Coronary artery (tissue), 2 donors: ENCODE data around the gene CEP152.

ENCODE experiments used
- DNase-seq: peaks from one replicate; pipeline ENCODE4 v3.0.0-alpha.2; 2017; ENCODE audit warnings: low spot score
- H3K27ac ChIP-seq, 2 donors: fragments of 200-600 bp; sonication (generic); one replicate each; pipeline ENCODE4 v1.5.1; 2016 to 2019
- H3K4me3 ChIP-seq: fragments of 200-600 bp; sonication (generic); 2 replicates; pipeline ENCODE4 v1.5.1; 2016; ENCODE audit warnings: mild to moderate bottlenecking, moderate library complexity
- TF ChIP-seq, protein P1 (sequence below): fragments of 200-600 bp; sonication (generic); IDR thresholded peaks from one replicate; pipeline ENCODE4 v1.5.1; 2019; ENCODE audit warnings: antibody characterized with exemption

Gene CEP152

GRCh38 chr15:48850648-48851047 lies 39.8 kb upstream of the CEP152 start:
- H3K27ac ChIP-seq = no peak overlapping the region
- DNase-seq = no peak
- no peak overlapping the region for H3K4me3 ChIP-seq
- TF ChIP-seq, protein P1, sequence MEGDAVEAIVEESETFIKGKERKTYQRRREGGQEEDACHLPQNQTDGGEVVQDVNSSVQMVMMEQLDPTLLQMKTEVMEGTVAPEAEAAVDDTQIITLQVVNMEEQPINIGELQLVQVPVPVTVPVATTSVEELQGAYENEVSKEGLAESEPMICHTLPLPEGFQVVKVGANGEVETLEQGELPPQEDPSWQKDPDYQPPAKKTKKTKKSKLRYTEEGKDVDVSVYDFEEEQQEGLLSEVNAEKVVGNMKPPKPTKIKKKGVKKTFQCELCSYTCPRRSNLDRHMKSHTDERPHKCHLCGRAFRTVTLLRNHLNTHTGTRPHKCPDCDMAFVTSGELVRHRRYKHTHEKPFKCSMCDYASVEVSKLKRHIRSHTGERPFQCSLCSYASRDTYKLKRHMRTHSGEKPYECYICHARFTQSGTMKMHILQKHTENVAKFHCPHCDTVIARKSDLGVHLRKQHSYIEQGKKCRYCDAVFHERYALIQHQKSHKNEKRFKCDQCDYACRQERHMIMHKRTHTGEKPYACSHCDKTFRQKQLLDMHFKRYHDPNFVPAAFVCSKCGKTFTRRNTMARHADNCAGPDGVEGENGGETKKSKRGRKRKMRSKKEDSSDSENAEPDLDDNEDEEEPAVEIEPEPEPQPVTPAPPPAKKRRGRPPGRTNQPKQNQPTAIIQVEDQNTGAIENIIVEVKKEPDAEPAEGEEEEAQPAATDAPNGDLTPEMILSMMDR = no peak

- TF ChIP-seq, protein P1 = no peak
- H3K27ac ChIP-seq = no peak overlapping the region
- no peak for DNase-seq
- H3K4me3 ChIP-seq = no peak overlapping the region
Observed at GRCh38 chr15:48845123-48845522, 34.3 kb upstream of the CEP152 start.

GRCh38 chr15:48842501-48842900 lies 31.6 kb upstream of the CEP152 start:
- TF ChIP-seq, protein P1 = no peak
- Histone ChIP-seq H3K4me3 (no peak overlapping the region), H3K27ac (no peak overlapping the region)
- no peak for DNase-seq

DNA sequence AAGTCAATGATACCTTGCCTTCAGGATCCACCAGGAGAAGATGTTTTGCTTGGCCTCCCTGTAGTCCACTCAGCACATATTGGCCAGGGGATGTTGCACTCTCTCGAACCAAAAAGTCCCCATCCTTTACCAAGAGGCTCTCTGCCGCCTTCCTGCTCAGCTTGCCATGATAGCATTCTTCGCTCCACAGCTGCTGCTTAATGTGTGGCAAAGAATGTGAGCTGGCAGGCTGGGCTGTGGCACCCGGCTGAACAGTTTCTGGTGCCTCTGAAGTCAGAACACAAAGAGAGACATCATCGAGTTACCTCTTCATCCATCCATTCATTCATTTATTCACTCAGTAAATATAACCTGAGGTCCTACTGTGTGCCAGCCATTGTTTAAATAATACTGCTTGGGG lies 23.9 kb upstream of the CEP152 start:
- TF ChIP-seq, protein P1 = no peak
- H3K27ac ChIP-seq = no peak overlapping the region
- no peak overlapping the region for H3K4me3 ChIP-seq
- no peak for DNase-seq

DNA sequence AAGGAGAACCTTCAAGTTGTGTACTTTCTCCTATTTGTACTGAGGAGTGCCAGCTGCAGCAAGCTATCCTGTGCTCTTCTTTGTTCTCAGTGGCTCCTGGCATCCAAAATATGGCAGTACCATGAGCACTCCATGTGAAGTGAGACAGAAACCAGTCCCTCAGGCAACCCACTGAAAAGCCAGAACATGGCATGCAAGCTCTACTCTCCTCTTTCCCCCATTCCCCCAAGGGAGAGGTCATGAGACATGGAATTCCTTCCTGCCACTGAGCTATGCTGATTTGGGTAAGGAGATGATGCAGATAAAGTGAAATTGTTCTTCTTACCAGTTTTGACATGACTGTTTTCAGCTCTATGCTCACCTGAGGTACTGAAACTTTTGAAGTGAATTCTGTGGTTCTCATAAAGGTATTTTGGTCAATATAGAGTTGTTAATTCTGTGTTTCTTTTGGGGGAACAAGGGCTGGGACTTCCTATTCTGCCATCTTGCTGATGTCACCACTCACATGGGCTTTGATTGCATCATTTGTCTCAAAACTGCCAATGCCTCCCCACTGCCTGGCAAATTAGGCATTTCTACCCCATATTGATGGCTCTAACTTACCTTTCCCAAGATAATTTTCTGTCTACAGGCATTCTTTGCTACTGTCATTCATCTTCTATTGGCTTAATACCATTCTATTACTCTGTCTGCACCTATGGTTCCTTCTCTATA lies 22.8 kb upstream of the CEP152 start:
- TF ChIP-seq, protein P1 = no peak
- Histone ChIP-seq H3K27ac (no peak overlapping the region), H3K4me3 (no peak overlapping the region)
- DNase-seq = no peak

- TF ChIP-seq, protein P1 = no peak
- no peak overlapping the region for H3K27ac ChIP-seq
Observed at GRCh38 chr15:48832648-48833047, 21.8 kb upstream of the CEP152 start.

DNA sequence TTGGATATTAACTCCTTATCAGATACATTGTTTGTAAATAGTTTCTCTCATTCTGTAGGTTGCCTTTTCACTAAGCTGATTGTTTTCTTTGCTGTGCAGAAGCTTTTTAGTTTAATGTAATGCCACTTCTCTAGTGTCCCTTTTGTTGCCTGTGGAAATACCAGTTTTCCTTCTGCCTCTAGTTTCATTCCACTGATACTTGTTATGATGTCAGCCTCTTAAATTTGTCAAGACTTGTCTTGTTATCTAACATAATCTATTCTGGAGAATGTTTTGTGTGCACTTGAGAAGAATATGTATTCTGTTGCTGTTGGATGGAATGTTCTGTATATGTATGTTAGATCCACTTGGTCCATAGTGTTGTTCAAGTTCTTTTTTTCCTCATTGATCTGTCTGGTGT lies 18.0 kb upstream of the CEP152 start:
- TF ChIP-seq, protein P1 = no peak
- no peak for DNase-seq
- Histone ChIP-seq H3K27ac (no peak overlapping the region), H3K4me3 (no peak overlapping the region)

More at GRCh38 chr15:48832648-48833047, 21.8 kb upstream of the CEP152 start:
- no peak overlapping the region for H3K4me3 ChIP-seq
- DNase-seq = no peak
